Neural crest cell (in vitro differentiated cells): ENCODE results near the gene KIAA0408. TPM values are rescaled to one million over a fixed set of nuclear protein-coding genes. Genes with fewer than 3 reads are reported as not detected.

Experiments used
- DNase-seq: peaks from one replicate; pipeline ENCODE4 v3.0.0; 2021; ENCODE audit warnings: low read depth, mixed read lengths, low spot score
- H3K27ac Mint-ChIP-seq: one replicate; pipeline ENCODE4 v1.8.0; 2021; ENCODE audit warnings: mild to moderate bottlenecking, mixed read lengths; ENCODE audit not compliant: unreplicated experiment
- H3K27me3 Mint-ChIP-seq: 2 replicates; pipeline ENCODE4 v1.8.0; 2021; ENCODE audit warnings: low read depth, mild to moderate bottlenecking, mixed read lengths
- H3K36me3 Mint-ChIP-seq: 2 replicates; pipeline ENCODE4 v1.8.0; 2021; ENCODE audit warnings: low read depth, mild to moderate bottlenecking, mixed read lengths
- H3K4me1 Mint-ChIP-seq: 2 replicates; pipeline ENCODE4 v1.8.0; 2021; ENCODE audit warnings: mixed read lengths
- H3K4me3 Mint-ChIP-seq: one replicate; pipeline ENCODE4 v1.8.0; 2021; ENCODE audit warnings: mild to moderate bottlenecking, mixed read lengths
- H3K9me3 Mint-ChIP-seq: 2 replicates; pipeline ENCODE4 v1.8.0; 2021; ENCODE audit warnings: mixed read lengths
- CTCF ChIP-seq: fragments of 200-600 bp; sonication (generic); conservative IDR thresholded peaks from 2 replicates; pipeline ENCODE4 v1.5.0; 2021; ENCODE audit warnings: antibody characterized with exemption, mild to moderate bottlenecking
- total RNA-seq: library from RNA; stranded (reverse); gene quantifications from 2 replicates; pipeline ENCODE4 v1.2.1, GENCODE V29; 2021

KIAA0408 gene
- total RNA-seq, 1 donor from 2014 or later: 39.1 TPM

GRCh38 chr6:127494240-127494767 is 35.1 kb upstream of the KIAA0408 start:
- Mint-ChIP-seq H3K27me3 (no peaks in the 10 kb centered on the region), H3K36me3 (peaks cover 48% of the 10 kb centered on the region), H3K9me3 (peaks cover 2% of the 10 kb centered on the region), H3K27ac (no peak overlapping the region), H3K4me3 (no peak overlapping the region), H3K4me1 (no peaks in the 10 kb centered on the region)
- no peak for TF ChIP-seq CTCF
- DNase-seq: no peak

- Mint-ChIP-seq H3K36me3 (peaks cover 33% of the 10 kb centered on the region), H3K27ac (no peak overlapping the region), H3K27me3 (no peaks in the 10 kb centered on the region), H3K4me1 (peaks cover 28% of the 10 kb centered on the region), H3K4me3 (no peak overlapping the region), H3K9me3 (peaks cover 2% of the 10 kb centered on the region)
- DNase-seq: no peak
- TF ChIP-seq CTCF: no peak
These were observed 30.1 kb upstream of the KIAA0408 start for GRCh38 chr6:127489248-127489647.

GRCh38 chr6:127486934-127487333 is 27.7 kb upstream of the KIAA0408 start:
- peaks cover 2% of the 10 kb centered on the region for H3K9me3 Mint-ChIP-seq
- no peak overlapping the region for H3K27ac Mint-ChIP-seq

GRCh38 chr6:127484212-127484863 is 25.1 kb upstream of the KIAA0408 start:
- H3K4me1 Mint-ChIP-seq: peaks cover 41% of the 10 kb centered on the region
- DNase-seq: no peak

More at GRCh38 chr6:127486934-127487333, 27.7 kb upstream of the KIAA0408 start:
- no peak for TF ChIP-seq CTCF
- peaks cover 41% of the 10 kb centered on the region for H3K4me1 Mint-ChIP-seq
- no peak for DNase-seq
- no peak overlapping the region for H3K4me3 Mint-ChIP-seq
- no peaks in the 10 kb centered on the region for H3K27me3 Mint-ChIP-seq
- H3K36me3 Mint-ChIP-seq: peaks cover 34% of the 10 kb centered on the region

GRCh38 chr6:127483399-127484055 is 24.3 kb upstream of the KIAA0408 start:
- Mint-ChIP-seq H3K4me3 (no peak overlapping the region), H3K4me1 (peaks cover 41% of the 10 kb centered on the region), H3K27ac (no peak overlapping the region), H3K27me3 (no peaks in the 10 kb centered on the region), H3K9me3 (peaks cover under 1% of the 10 kb centered on the region), H3K36me3 (peaks cover 23% of the 10 kb centered on the region)
- no peak for TF ChIP-seq CTCF
- no peak for DNase-seq

More at GRCh38 chr6:127484212-127484863, 25.1 kb upstream of the KIAA0408 start:
- Mint-ChIP-seq H3K9me3 (no peaks in the 10 kb centered on the region), H3K27me3 (no peaks in the 10 kb centered on the region), H3K4me3 (no peak overlapping the region), H3K36me3 (peaks cover 20% of the 10 kb centered on the region), H3K27ac (no peak overlapping the region)
- no peak for TF ChIP-seq CTCF
